Tibial nerve (tissue), 4 donors: ENCODE data around the gene MAP3K7. TPM values are rescaled to one million over a fixed set of nuclear protein-coding genes. Genes with fewer than 3 reads are reported as not detected.

Experiments used
- DNase-seq, 2 donors: peaks; one replicate each; pipeline ENCODE4 v3.0.0-alpha.2; 2019; ENCODE audit warnings: low spot score in 2 of 2
- H3K27ac ChIP-seq, 4 donors: fragments of 200-600 bp; sonication (generic) in 3 of 4; one replicate each; pipeline ENCODE4 v1.5.1; 2017 to 2019; ENCODE audit warnings: mild to moderate bottlenecking in 1 of 4
- H3K27me3 ChIP-seq, 2 donors: fragments of 200-600 bp; sonication (generic) in 1 of 2; one replicate each; pipeline versions ENCODE4 v1.5.1 to v1.6.0; 2017 to 2019
- H3K36me3 ChIP-seq, 3 donors: fragments of 200-600 bp; sonication (generic); one replicate each; pipeline ENCODE4 v1.5.1; 2018 to 2019
- H3K4me1 ChIP-seq, 4 donors: fragments of 200-600 bp; sonication (generic) in 3 of 4; one replicate each; pipeline ENCODE4 v1.5.1; 2017 to 2019
- H3K4me3 ChIP-seq, 4 donors: fragments of 200-600 bp; sonication (generic) in 3 of 4; one replicate each; pipeline ENCODE4 v1.5.1; 2017 to 2019; ENCODE audit warnings: mild to moderate bottlenecking in 1 of 4, moderate library complexity in 1 of 4
- H3K9me3 ChIP-seq, 4 donors: fragments of 200-600 bp; sonication (generic) in 3 of 4; one replicate each; pipeline ENCODE4 v1.5.1; 2017 to 2019
- CTCF ChIP-seq, 5 experiments: fragments of 200-600 bp in 3 of 5; fragments of 450-650 bp in 2 of 5; sonication (generic) in 3 of 5; IDR thresholded peaks; one replicate each; pipeline ENCODE4 v1.5.1; 2016 to 2019; ENCODE audit warnings: antibody characterized with exemption in 5 of 5, mild to moderate bottlenecking in 3 of 5, moderate library complexity in 2 of 5
- EP300 ChIP-seq, 2 donors: sonication (generic); formaldehyde crosslinking; IDR thresholded peaks; one replicate each; pipeline ENCODE4 v1.6.1; 2017; ENCODE audit warnings: antibody characterized with exemption in 2 of 2, mild to moderate bottlenecking in 1 of 2
- POLR2A ChIP-seq, 2 donors: fragments of 450-650 bp; IDR thresholded peaks; one replicate each; pipeline ENCODE4 v1.6.1; 2017; ENCODE audit warnings: antibody characterized with exemption in 2 of 2, mild to moderate bottlenecking in 2 of 2, moderate library complexity in 2 of 2
- WGBS, 2 donors: methylation state at CpG; one replicate each; pipeline ENCODE4 v1.1.5; 2018; 5-methylcytosine and 5-hydroxymethylcytosine counted together
- total RNA-seq, 4 donors: library from RNA; depleted of rRNA; stranded (reverse); fragments of >200 nt; gene quantifications; one replicate each; pipeline ENCODE4 v1.1.0, GENCODE V29; 2016

Gene MAP3K7
- total RNA-seq, 4 donors from 2014 or later = 25.2 to 35.4 (median 30.6) TPM

GRCh38 chr6:90611543-90612312 lies 24.9 kb upstream of the MAP3K7 start:
- peak overlapping the region; percentile 47 to 80 (median 63) for H3K4me3 ChIP-seq
- no peak for DNase-seq
- WGBS, 2 donors = 45 to 47% methylated on average over 24 to 25 of the region's 25 CpGs
- no peaks in the 10 kb centered on the region for H3K36me3 ChIP-seq
- H3K27me3 ChIP-seq = peaks cover 0 to 8% of the 10 kb centered on the region in 2 donors
- no peaks in the 10 kb centered on the region for H3K9me3 ChIP-seq
- peaks cover 0 to 24% (median 4%) of the 10 kb centered on the region in 4 donors for H3K4me1 ChIP-seq
- peak overlapping the region in 2 of 4 donors; percentile 56 to 82 for H3K27ac ChIP-seq
- TF ChIP-seq POLR2A (IDR thresholded peaks at IDR 0.05) = no peak
- TF ChIP-seq CTCF (IDR thresholded peaks at IDR 0.05) = peak in 1 of 5 experiments; percentile 9
- no peak for TF ChIP-seq EP300 (IDR thresholded peaks at IDR 0.05)

- 1% methylated on average over 46 to 59 of the region's 72 CpGs for WGBS, 2 donors
- DNase-seq = peak in 1 of 2 donors; percentile 8
These were observed 24.1 kb upstream of the MAP3K7 start for GRCh38 chr6:90610751-90611542.

GRCh38 chr6:90610301-90610750 lies 23.5 kb upstream of the MAP3K7 start:
- 3 to 4% methylated on average over 22 of the region's 22 CpGs for WGBS, 2 donors
- Histone ChIP-seq H3K27me3 (peaks cover 0 to 8% of the 10 kb centered on the region in 2 donors), H3K4me3 (peak overlapping the region; percentile 47 to 80 (median 63)), H3K36me3 (no peaks in the 10 kb centered on the region), H3K4me1 (peaks cover 0 to 24% (median 4%) of the 10 kb centered on the region in 4 donors), H3K9me3 (no peaks in the 10 kb centered on the region), H3K27ac (peak overlapping the region in 3 of 4 donors; percentile 42 to 82 (median 56))
- no peak for TF ChIP-seq CTCF (IDR thresholded peaks at IDR 0.05)
- TF ChIP-seq EP300 (IDR thresholded peaks at IDR 0.05) = no peak
- no peak for TF ChIP-seq POLR2A (IDR thresholded peaks at IDR 0.05)
- DNase-seq = no peak

More at GRCh38 chr6:90610751-90611542, 24.1 kb upstream of the MAP3K7 start:
- Histone ChIP-seq H3K4me1 (peaks cover 0 to 24% (median 4%) of the 10 kb centered on the region in 4 donors), H3K36me3 (no peaks in the 10 kb centered on the region), H3K27me3 (peaks cover 0 to 8% of the 10 kb centered on the region in 2 donors), H3K9me3 (no peaks in the 10 kb centered on the region), H3K27ac (peak overlapping the region in 3 of 4 donors; percentile 42 to 82 (median 56)), H3K4me3 (peak overlapping the region; percentile 47 to 80 (median 63))
- TF ChIP-seq EP300 (IDR thresholded peaks at IDR 0.05) (no peak), POLR2A (IDR thresholded peaks at IDR 0.05) (no peak), CTCF (IDR thresholded peaks at IDR 0.05) (no peak)

GRCh38 chr6:90605749-90606340 lies 19.0 kb upstream of the MAP3K7 start:
- no peaks in the 10 kb centered on the region for H3K9me3 ChIP-seq
- WGBS, 2 donors = 29 to 41% methylated on average over 1 of the region's 1 CpG
- TF ChIP-seq EP300 (IDR thresholded peaks at IDR 0.05) (no peak), CTCF (IDR thresholded peaks at IDR 0.05) (no peak), POLR2A (IDR thresholded peaks at IDR 0.05) (no peak)
- H3K4me1 ChIP-seq = peaks cover 0 to 10% (median 0%) of the 10 kb centered on the region in 4 donors
- H3K27me3 ChIP-seq = no peaks in the 10 kb centered on the region
- no peak overlapping the region for H3K4me3 ChIP-seq
- H3K36me3 ChIP-seq = no peaks in the 10 kb centered on the region
- no peak for DNase-seq
- H3K27ac ChIP-seq = no peak overlapping the region
